HG03066 (cell line): Measurements from ENCODE around the gene SLC39A11.
A peak's percentile ranks its signal among the peaks of the same experiment; 100 is the strongest.
"Not testable (repeated sequence)": the region's sequence is repeated elsewhere in the genome, so short reads cannot be mapped to it uniquely, and the experiment has no call there.

Source experiments
- ATAC-seq: cut with Tn5 transposase; IDR thresholded peaks from one replicate; pipeline ENCODE4 v1.9.1; 2021; ENCODE audit warnings: low read depth; ENCODE audit not compliant: unreplicated experiment

SLC39A11 gene

GRCh38 chr17:72648702-72649101, 443.8 kb downstream of the SLC39A11 start:
- no peak for ATAC-seq

GRCh38 chr17:72646176-72646575, 446.3 kb downstream of the SLC39A11 start:
- ATAC-seq, result no peak

GRCh38 chr17:72644492-72644891, 448.0 kb downstream of the SLC39A11 start:
- ATAC-seq, result no peak

- ATAC-seq, result no peak
Observed at GRCh38 chr17:72643575-72644216, 448.8 kb downstream of the SLC39A11 start.

GRCh38 chr17:72642720-72643119, 449.8 kb downstream of the SLC39A11 start:
- ATAC-seq, result no peak

GRCh38 chr17:72640415-72641165, 451.9 kb downstream of the SLC39A11 start:
- ATAC-seq, result no peak

- no peak for ATAC-seq
Observed at GRCh38 chr17:72639711-72640110, 452.8 kb downstream of the SLC39A11 start.

GRCh38 chr17:72638932-72639331, 453.6 kb downstream of the SLC39A11 start:
- ATAC-seq, result not testable (repeated sequence)

GRCh38 chr17:72635034-72635635, 457.4 kb downstream of the SLC39A11 start:
- no peak for ATAC-seq

GRCh38 chr17:72634621-72635020, 457.9 kb downstream of the SLC39A11 start:
- no peak for ATAC-seq

- ATAC-seq, result no peak
Observed at GRCh38 chr17:72631949-72632684, 460.4 kb downstream of the SLC39A11 start.

- no peak for ATAC-seq
Observed at GRCh38 chr17:72631568-72631948, 460.9 kb downstream of the SLC39A11 start.

GRCh38 chr17:72624652-72625051, 467.8 kb downstream of the SLC39A11 start:
- ATAC-seq, result no peak

- ATAC-seq, result no peak
Observed at GRCh38 chr17:72624226-72624625, 468.3 kb downstream of the SLC39A11 start.

- ATAC-seq, result no peak
Observed at GRCh38 chr17:72622661-72623433, 469.6 kb downstream of the SLC39A11 start.

GRCh38 chr17:72619976-72620650, 472.4 kb downstream of the SLC39A11 start:
- ATAC-seq, result no peak

GRCh38 chr17:72618001-72618509, 474.4 kb downstream of the SLC39A11 start:
- peak; percentile 52 for ATAC-seq

- peak; percentile 3 for ATAC-seq
Observed at GRCh38 chr17:72617557-72617956, 474.9 kb downstream of the SLC39A11 start.

GRCh38 chr17:72616447-72616846, 476.0 kb downstream of the SLC39A11 start:
- ATAC-seq, result no peak

- no peak for ATAC-seq
Observed at GRCh38 chr17:72615627-72615991, 476.9 kb downstream of the SLC39A11 start.
